Activated CD8-positive, alpha-beta T cell treated with anti-CD3 and anti-CD28 coated beads for 36 hours (primary cell): ENCODE measurements around the gene INPP5F. TPM values are rescaled to one million over a fixed set of nuclear protein-coding genes. Genes with fewer than 3 reads are reported as not detected.
"Not testable (repeated sequence)": the region's sequence is repeated elsewhere in the genome, so short reads cannot be mapped to it uniquely, and the experiment has no call there.

Experiments used
- ATAC-seq: fragments of 200-7000 bp; cut with Tn5 transposase; one replicate; pipeline ENCODE4 v1.10.0; 2021; ENCODE audit warnings: mild to moderate bottlenecking, moderate library complexity
- CTCF ChIA-PET: fragments of 350-600 bp; sonication (Branson Sonifier 250); formaldehyde crosslinking; loops from one replicate; lab custom pipeline; 2021; ENCODE audit warnings: antibody characterized with exemption; lab: Charles Lee
- POLR2A ChIA-PET: fragments of 350-600 bp; sonication (Branson Sonifier 250); formaldehyde crosslinking; loops from one replicate; lab custom pipeline; 2021; ENCODE audit warnings: antibody characterized with exemption; lab: Charles Lee
- DNase-seq: peaks from one replicate; pipeline ENCODE4 v3.0.0-alpha.2; 2020
- H3K27ac Mint-ChIP-seq: one replicate; pipeline ENCODE4 v1.8.0; 2021; ENCODE audit warnings: mild to moderate bottlenecking, mixed read lengths
- H3K27me3 Mint-ChIP-seq: one replicate; pipeline ENCODE4 v1.8.0; 2021; ENCODE audit warnings: mixed read lengths
- H3K36me3 Mint-ChIP-seq: one replicate; pipeline ENCODE4 v1.8.0; 2021; ENCODE audit warnings: low read depth, mixed read lengths
- H3K4me1 Mint-ChIP-seq: one replicate; pipeline ENCODE4 v1.8.0; 2021; ENCODE audit warnings: low read depth, mixed read lengths
- H3K4me3 Mint-ChIP-seq: one replicate; pipeline ENCODE4 v1.8.0; 2021; ENCODE audit warnings: mild to moderate bottlenecking, moderate library complexity, mixed read lengths
- H3K9me3 Mint-ChIP-seq: one replicate; pipeline ENCODE4 v1.8.0; 2021; ENCODE audit warnings: mixed read lengths
- intact Hi-C: fragments of 100-400 bp; cut with micrococcal nuclease; formaldehyde crosslinking; loops from one replicate; pipeline ENCODE4 v1.10.0; 2022
- total RNA-seq, 2 experiments: library from RNA; stranded (reverse); gene quantifications; one replicate each; pipeline ENCODE4 v1.2.3, GENCODE V29; 2021
- TF ChIP-seq, protein P1 (sequence below): fragments of 200-600 bp; IDR thresholded peaks from one replicate; pipeline ENCODE4 v1.8.0; 2022; ENCODE audit warnings: antibody characterized with exemption, mild to moderate bottlenecking

Gene INPP5F
- total RNA-seq, 2 experiments from 2014 or later, result 10.7 TPM

DNA sequence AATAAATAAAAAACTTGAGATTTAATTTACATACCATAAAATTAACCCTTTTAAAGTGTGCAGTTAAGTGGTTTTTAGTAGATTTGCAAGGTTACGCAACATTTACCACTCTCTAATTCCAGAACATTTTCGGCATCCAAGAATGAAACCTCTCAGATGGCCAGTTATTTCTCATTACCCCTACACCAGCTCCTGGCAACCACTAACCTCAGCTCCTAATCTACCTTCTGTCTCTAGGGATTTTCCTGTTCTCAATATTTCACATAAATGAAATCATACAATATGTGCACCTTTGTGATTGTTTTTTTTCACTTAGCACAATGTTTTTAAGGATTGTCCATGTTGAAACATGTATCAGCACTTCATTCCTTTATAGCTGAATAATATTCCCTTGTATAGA is 45.1 kb downstream of the INPP5F start:
- ChIA-PET POLR2A (interaction anchor here (0.6 to 1.6 kb wide), 2 partner anchors 16 to 340 kb away, joined by 3 read pairs; no protein-coding TSS in a partner anchor), CTCF (interaction anchor here (0.6 to 4.2 kb wide), 6 partner anchors 20 to 673 kb away, joined by 3 to 24 read pairs (median 4); no protein-coding TSS in a partner anchor)
- intact Hi-C loops, result no loop called here
- TF ChIP-seq, protein P1, sequence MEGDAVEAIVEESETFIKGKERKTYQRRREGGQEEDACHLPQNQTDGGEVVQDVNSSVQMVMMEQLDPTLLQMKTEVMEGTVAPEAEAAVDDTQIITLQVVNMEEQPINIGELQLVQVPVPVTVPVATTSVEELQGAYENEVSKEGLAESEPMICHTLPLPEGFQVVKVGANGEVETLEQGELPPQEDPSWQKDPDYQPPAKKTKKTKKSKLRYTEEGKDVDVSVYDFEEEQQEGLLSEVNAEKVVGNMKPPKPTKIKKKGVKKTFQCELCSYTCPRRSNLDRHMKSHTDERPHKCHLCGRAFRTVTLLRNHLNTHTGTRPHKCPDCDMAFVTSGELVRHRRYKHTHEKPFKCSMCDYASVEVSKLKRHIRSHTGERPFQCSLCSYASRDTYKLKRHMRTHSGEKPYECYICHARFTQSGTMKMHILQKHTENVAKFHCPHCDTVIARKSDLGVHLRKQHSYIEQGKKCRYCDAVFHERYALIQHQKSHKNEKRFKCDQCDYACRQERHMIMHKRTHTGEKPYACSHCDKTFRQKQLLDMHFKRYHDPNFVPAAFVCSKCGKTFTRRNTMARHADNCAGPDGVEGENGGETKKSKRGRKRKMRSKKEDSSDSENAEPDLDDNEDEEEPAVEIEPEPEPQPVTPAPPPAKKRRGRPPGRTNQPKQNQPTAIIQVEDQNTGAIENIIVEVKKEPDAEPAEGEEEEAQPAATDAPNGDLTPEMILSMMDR, result no peak
- Mint-ChIP-seq H3K4me1 (peaks cover 15% of the 10 kb centered on the region), H3K27ac (no peak overlapping the region), H3K27me3 (no peaks in the 10 kb centered on the region), H3K36me3 (peaks cover 7% of the 10 kb centered on the region), H3K4me3 (no peak overlapping the region), H3K9me3 (no peaks in the 10 kb centered on the region)
- ATAC-seq (no peak), DNase-seq (no peak)

DNA sequence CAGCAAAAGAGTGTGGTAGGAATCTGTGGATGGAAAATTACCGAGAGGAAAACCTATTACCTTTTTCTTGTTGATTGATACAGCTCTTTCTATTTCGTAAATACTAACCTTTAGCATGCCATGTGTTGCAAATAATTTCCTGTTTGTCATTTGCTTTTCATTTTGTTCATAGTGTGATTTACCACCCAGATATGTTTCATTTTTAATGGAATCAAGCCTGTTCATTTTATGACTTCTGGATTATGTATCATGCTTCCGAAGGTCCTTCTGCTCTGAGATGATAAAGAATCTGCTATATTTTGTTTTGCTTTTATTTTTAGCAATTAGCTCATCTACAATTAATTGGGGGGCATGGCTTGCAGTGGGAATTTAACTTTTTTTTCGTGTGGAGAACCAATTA is 46.5 kb downstream of the INPP5F start:
- Mint-ChIP-seq H3K27me3 (no peaks in the 10 kb centered on the region), H3K4me3 (no peak overlapping the region), H3K9me3 (no peaks in the 10 kb centered on the region), H3K27ac (no peak overlapping the region), H3K4me1 (peaks cover 12% of the 10 kb centered on the region), H3K36me3 (peaks cover 3% of the 10 kb centered on the region)
- intact Hi-C loops, result no loop called here
- ATAC-seq, result no peak
- ChIA-PET POLR2A (no interaction called here), CTCF (interaction anchor here (1.2 to 4.2 kb wide), 3 partner anchors 19 to 35 kb away, joined by 3 to 24 read pairs (median 3); no protein-coding TSS in a partner anchor)
- TF ChIP-seq, protein P1, result no peak
- no peak for DNase-seq

DNA sequence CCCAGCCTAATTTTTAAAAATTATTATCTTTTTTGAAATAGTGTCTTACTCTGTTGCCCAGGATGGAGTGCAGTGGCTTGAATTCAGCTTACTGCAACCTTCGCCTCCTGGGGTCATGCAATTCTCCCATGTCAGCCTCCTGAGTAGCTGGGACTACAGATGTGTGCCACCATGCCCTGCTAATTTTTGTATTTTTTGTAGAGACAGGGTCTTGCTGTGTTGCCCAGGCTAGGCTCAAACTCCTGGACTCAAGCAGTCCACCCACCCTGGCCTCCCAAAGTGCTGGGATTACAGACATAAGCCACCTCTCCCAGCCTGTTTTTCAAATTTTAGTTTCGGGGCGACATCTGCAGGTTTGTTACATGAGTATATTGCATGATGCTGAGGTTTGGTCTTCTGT is 47.2 kb downstream of the INPP5F start:
- H3K36me3 Mint-ChIP-seq, DNase-seq, intact Hi-C loops, ATAC-seq, H3K27ac Mint-ChIP-seq, H3K4me1 Mint-ChIP-seq, POLR2A ChIA-PET, H3K4me3 Mint-ChIP-seq, H3K9me3 Mint-ChIP-seq, H3K27me3 Mint-ChIP-seq: not testable (repeated sequence)
- CTCF ChIA-PET, result interaction anchor here (4.2 kb wide), 1 partner anchor 22 kb away, joined by 24 read pairs; no protein-coding TSS in a partner anchor

DNA sequence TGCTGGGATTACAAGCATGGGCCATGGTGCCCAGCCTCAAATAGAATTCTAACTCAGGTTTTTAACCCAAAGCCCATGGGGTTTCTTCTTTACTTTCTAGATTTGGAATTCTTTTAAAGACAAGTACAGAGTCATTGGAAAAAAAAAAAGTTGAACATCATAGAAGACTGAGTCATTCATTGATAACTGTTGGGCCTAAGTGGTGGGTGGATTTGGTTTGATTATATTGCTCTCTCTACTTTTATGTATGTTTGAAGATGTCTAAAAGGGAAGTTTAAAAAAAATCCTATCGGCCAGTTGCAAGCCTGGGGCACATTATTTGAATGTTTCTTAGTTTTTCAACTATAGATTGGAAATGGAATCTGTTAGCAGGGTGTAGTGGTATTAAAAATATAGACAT is 49.7 kb downstream of the INPP5F start:
- Mint-ChIP-seq H3K9me3 (no peaks in the 10 kb centered on the region), H3K36me3 (peaks cover 3% of the 10 kb centered on the region), H3K4me1 (peaks cover 10% of the 10 kb centered on the region), H3K27ac (no peak overlapping the region), H3K4me3 (no peak overlapping the region), H3K27me3 (no peaks in the 10 kb centered on the region)
- TF ChIP-seq, protein P1, result no peak
- intact Hi-C loops, result no loop called here
- ATAC-seq, result no peak
- DNase-seq, result no peak
- CTCF ChIA-PET, result interaction anchor here (0.6 kb wide), 1 partner anchor 89 kb away, joined by 3 read pairs; no protein-coding TSS in a partner anchor
- POLR2A ChIA-PET, result no interaction called here

DNA sequence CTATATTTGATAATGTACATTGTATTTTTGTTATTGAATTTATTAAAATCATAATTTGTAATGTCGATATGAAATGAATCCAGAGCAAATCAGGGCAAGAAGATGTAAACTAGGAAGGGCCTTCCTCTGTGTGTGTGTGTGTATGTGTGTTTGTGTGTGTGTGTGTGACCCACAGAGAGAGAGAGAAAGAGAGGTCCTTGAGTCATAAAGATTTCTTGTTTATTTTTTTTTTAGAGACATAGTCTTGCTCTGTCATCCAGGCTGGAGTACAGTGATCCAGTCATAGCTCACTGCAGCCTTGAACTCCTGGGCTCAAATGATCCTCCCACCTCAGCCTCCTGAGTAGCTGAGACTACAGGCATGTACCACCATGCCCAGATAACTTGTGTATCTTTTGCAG is 50.7 kb downstream of the INPP5F start:
- Mint-ChIP-seq H3K9me3 (no peaks in the 10 kb centered on the region), H3K27me3 (no peaks in the 10 kb centered on the region), H3K27ac (no peak overlapping the region), H3K36me3 (peaks cover 3% of the 10 kb centered on the region), H3K4me1 (peaks cover 10% of the 10 kb centered on the region), H3K4me3 (no peak overlapping the region)
- TF ChIP-seq, protein P1, result no peak
- DNase-seq (no peak), ATAC-seq (no peak)
- ChIA-PET CTCF (no interaction called here), POLR2A (no interaction called here)
- intact Hi-C loops, result no loop called here
